ENCODE results near the gene CHTOP. TPM values are rescaled to one million over a fixed set of nuclear protein-coding genes. Genes with fewer than 3 reads are reported as not detected.

Gene CHTOP
- total RNA-seq (2022; extraction: Qiagen RNA extraction): 75.2 to 85.0 TPM (median 76.0 TPM) in 5 replicates

GRCh38 chr1:153633754-153634665 lies at the start of gene CHTOP:
TSS of gene CHTOP (plus strand) at chr1:153634066. CDS start at chr1:153636589, 2,523 bp downstream.

GRCh38 chr1:153612755-153613331 lies 21.0 kb upstream of the CHTOP start, which contains the start of gene S100A16:
TSS of gene S100A16 (minus strand) at chr1:153613137. CDS start at chr1:153608151, 4,986 bp downstream.

GRCh38 chr1:153616144-153616916 lies 17.5 kb upstream of the CHTOP start, which contains the start of gene S100A14:
TSS of gene S100A14 (minus strand) at chr1:153616325. CDS start at chr1:153615858, 467 bp downstream.

GRCh38 chr1:153626904-153627714 lies 6.8 kb upstream of the CHTOP start, which contains the start of gene S100A13:
TSS of gene S100A13 (minus strand) at chr1:153627505. CDS start at chr1:153626472, 1,033 bp downstream.

GRCh38 chr1:153627715-153628626 lies 5.9 kb upstream of the CHTOP start, which contains the start of gene S100A1:
TSS of gene S100A1 (plus strand) at chr1:153628434. CDS start at chr1:153630522, 2,088 bp downstream.

GRCh38 chr1:153658400-153659174 lies 24.7 kb downstream of the CHTOP start, which contains the start of gene SNAPIN:
TSS of gene SNAPIN (plus strand) at chr1:153658703. CDS start at chr1:153658744, 41 bp downstream.

GRCh38 chr1:153670859-153671627 lies 37.2 kb downstream of the CHTOP start, which contains the start of gene ILF2:
TSS of gene ILF2 (minus strand) at chr1:153670993. CDS start at chr1:153670922, 71 bp downstream.

GRCh38 chr1:153678519-153679336 lies 44.9 kb downstream of the CHTOP start, which contains the start of gene NPR1:
TSS of gene NPR1 (plus strand) at chr1:153678688. CDS start at chr1:153679109, 421 bp downstream.

Other genes with a start within 250 kb of the CHTOP start
- not detected in 5 replicates for gene S100A8, start 243.0 kb upstream of the CHTOP start, total RNA-seq (2022; extraction: Qiagen RNA extraction)
- not detected in 5 replicates for gene S100A7A, start 217.5 kb upstream of the CHTOP start, total RNA-seq (2022; extraction: Qiagen RNA extraction)
- gene S100A7, start 173.4 kb upstream of the CHTOP start, total RNA-seq (2022; extraction: Qiagen RNA extraction): not detected in 5 replicates
- 2,973 to 4,069 TPM (median 3,618 TPM) in 5 replicates for gene S100A6, start 98.1 kb upstream of the CHTOP start, total RNA-seq (2022; extraction: Qiagen RNA extraction)
- 0.64 to 1.2 TPM (median 0.83 TPM) in 5 replicates for gene S100A5, start 93.1 kb upstream of the CHTOP start, total RNA-seq (2022; extraction: Qiagen RNA extraction)
- 1,517 to 1,961 TPM (median 1,696 TPM) in 5 replicates for gene S100A4, start 88.3 kb upstream of the CHTOP start, total RNA-seq (2022; extraction: Qiagen RNA extraction)
- 107 to 126 TPM (median 115 TPM) in 5 replicates for gene S100A3, start 84.8 kb upstream of the CHTOP start, total RNA-seq (2022; extraction: Qiagen RNA extraction)
- gene S100A2, start 68.2 kb upstream of the CHTOP start, total RNA-seq (2022; extraction: Qiagen RNA extraction): 19.0 to 37.7 TPM (median 28.0 TPM) in 5 replicates
- gene S100A16, start 20.9 kb upstream of the CHTOP start, total RNA-seq (2022; extraction: Qiagen RNA extraction): 487 to 581 TPM (median 545 TPM) in 5 replicates
- 0.14 to 0.82 TPM (median 0.52 TPM) in 5 replicates for gene S100A14, start 17.7 kb upstream of the CHTOP start, total RNA-seq (2022; extraction: Qiagen RNA extraction)
- gene S100A13, start 6.6 kb upstream of the CHTOP start, total RNA-seq (2022; extraction: Qiagen RNA extraction): 155 to 191 TPM (median 185 TPM) in 5 replicates
- 0.61 to 1.1 TPM (median 0.83 TPM) in 5 replicates for gene S100A1, start 5.6 kb upstream of the CHTOP start, total RNA-seq (2022; extraction: Qiagen RNA extraction)
- 53.6 to 62.1 TPM (median 59.1 TPM) in 5 replicates for gene SNAPIN, start 24.6 kb downstream of the CHTOP start, total RNA-seq (2022; extraction: Qiagen RNA extraction)
- gene ILF2, start 36.9 kb downstream of the CHTOP start, total RNA-seq (2022; extraction: Qiagen RNA extraction): 260 to 307 TPM (median 274 TPM) in 5 replicates
- gene NPR1, start 44.6 kb downstream of the CHTOP start, total RNA-seq (2022; extraction: Qiagen RNA extraction): 1.6 to 2.5 TPM (median 1.9 TPM) in 5 replicates
- 18.7 to 21.0 TPM (median 20.5 TPM) in 5 replicates for gene INTS3, start 94.0 kb downstream of the CHTOP start, total RNA-seq (2022; extraction: Qiagen RNA extraction)
- 0.84 to 1.8 TPM (median 1.0 TPM) in 5 replicates for gene SLC27A3, start 141.3 kb downstream of the CHTOP start, total RNA-seq (2022; extraction: Qiagen RNA extraction)

All from A549 treated with Hydrocortisone at 1 μM for 4 hours (cell line).